Measurements from ENCODE around the gene PNLDC1. TPM values are rescaled to one million over a fixed set of nuclear protein-coding genes. Genes with fewer than 3 reads are reported as not detected.

Gene PNLDC1
- total RNA-seq, 4 donors from 2014 or later, result not detected

- no peak for ATAC-seq
- in situ Hi-C loops (cut with MboI; ENCODE audit: low sequenced_read_pairs in 4 of 4) (loop anchor here in 1 of 4 donors (10.0 kb wide), 1 partner anchor 103 kb away; the partner anchor contains the start of gene SOD2), intact Hi-C loops (cut with DNase I; ENCODE audit: low total_unique reads) (no loop called here)
- no peak for DNase-seq
- Histone ChIP-seq H3K4me3 (no peak overlapping the region), H3K27me3 (no peaks in the 10 kb centered on the region), H3K9me3 (no peaks in the 10 kb centered on the region), H3K4me1 (peaks cover under 1 to 2% of the 10 kb centered on the region in 2 donors), H3K27ac (no peak overlapping the region), H3K36me3 (peaks cover 0 to 54% of the 10 kb centered on the region in 2 donors)
- TF ChIP-seq POLR2A (IDR thresholded peaks at IDR 0.05) (no peak), CTCF (IDR thresholded peaks at IDR 0.05 in 4 of 5, conservative IDR thresholded peaks at IDR 0.05 in 1 of 5) (no peak)
Observed at GRCh38 chr6:159797554-159797953, 2.5 kb upstream of the PNLDC1 start.

- DNase-seq, result no peak
- TF ChIP-seq POLR2A (IDR thresholded peaks at IDR 0.05), result no peak
- no peak for TF ChIP-seq CTCF (IDR thresholded peaks at IDR 0.05 in 4 of 5, conservative IDR thresholded peaks at IDR 0.05 in 1 of 5)
- H3K27ac ChIP-seq, result no peak overlapping the region
- no peaks in the 10 kb centered on the region for H3K27me3 ChIP-seq
- H3K4me3 ChIP-seq, result no peak overlapping the region
- peaks cover 0 to 27% of the 10 kb centered on the region in 2 donors for H3K36me3 ChIP-seq
- no peaks in the 10 kb centered on the region for H3K9me3 ChIP-seq
- no peak for ATAC-seq
- in situ Hi-C loops (cut with MboI; ENCODE audit: low sequenced_read_pairs in 4 of 4), result no loop called here
- intact Hi-C loops (cut with DNase I; ENCODE audit: low total_unique reads), result no loop called here
- H3K4me1 ChIP-seq, result no peaks in the 10 kb centered on the region
Observed at GRCh38 chr6:159801935-159802334, 1.9 kb downstream of the PNLDC1 start.

DNA sequence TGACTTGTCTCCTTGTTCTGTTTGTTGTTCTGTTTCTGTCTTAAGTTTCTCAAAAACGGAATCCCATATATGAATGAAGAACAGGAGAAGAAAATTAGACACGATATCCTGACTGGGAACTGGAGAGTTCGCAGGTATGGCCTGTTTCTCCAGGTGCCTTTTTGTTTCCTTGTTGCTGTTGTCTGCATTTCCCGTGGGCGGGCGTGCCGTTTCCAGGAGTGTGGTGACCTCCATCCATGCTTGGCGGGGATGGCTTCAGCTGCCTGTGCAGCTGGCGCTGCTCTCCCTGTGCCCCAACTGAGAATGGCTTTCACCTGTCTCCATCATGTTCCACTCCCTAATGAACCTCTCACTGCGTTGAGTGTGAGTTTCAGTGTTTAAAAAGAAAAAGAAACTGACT lies 4.4 kb downstream of the PNLDC1 start:
- TF ChIP-seq CTCF (IDR thresholded peaks at IDR 0.05 in 4 of 5, conservative IDR thresholded peaks at IDR 0.05 in 1 of 5) (no peak), POLR2A (IDR thresholded peaks at IDR 0.05) (no peak)
- intact Hi-C loops (cut with DNase I; ENCODE audit: low total_unique reads) (no loop called here), in situ Hi-C loops (cut with MboI; ENCODE audit: low sequenced_read_pairs in 4 of 4) (no loop called here)
- Histone ChIP-seq H3K27me3 (no peaks in the 10 kb centered on the region), H3K9me3 (no peaks in the 10 kb centered on the region), H3K4me1 (no peaks in the 10 kb centered on the region), H3K4me3 (no peak overlapping the region), H3K27ac (no peak overlapping the region), H3K36me3 (peaks cover 0 to 4% of the 10 kb centered on the region in 2 donors)
- no peak for ATAC-seq
- no peak for DNase-seq

DNA sequence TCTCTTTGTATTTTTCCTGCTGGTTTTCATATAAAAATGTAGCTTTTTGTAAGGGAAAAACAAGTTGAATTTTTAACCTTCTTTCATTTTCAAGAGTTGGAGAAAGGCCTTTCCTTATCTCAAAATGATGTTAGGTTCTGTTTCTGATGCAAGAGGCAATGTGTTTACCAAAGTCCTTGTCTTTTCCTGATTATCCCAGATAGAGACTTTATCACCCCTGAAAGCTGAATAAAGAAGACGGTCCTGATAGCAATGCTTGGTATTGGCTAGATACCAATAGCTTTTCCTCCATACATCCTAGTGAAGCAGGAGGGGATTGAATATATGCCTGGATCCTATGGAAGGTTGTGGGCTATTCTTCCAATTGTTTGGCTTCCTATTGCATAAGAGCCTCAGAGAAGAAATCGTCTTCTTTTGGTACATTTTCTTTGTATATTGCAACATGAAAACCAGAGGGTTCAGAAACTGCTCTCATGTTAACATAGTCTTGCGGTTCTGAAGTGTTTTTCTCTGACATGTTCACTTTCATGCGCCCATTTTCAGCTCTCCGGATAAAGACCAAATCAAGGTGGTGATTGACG lies 5.5 kb downstream of the PNLDC1 start:
- no peak for DNase-seq
- TF ChIP-seq CTCF (IDR thresholded peaks at IDR 0.05 in 4 of 5, conservative IDR thresholded peaks at IDR 0.05 in 1 of 5), result no peak
- H3K36me3 ChIP-seq, result no peaks in the 10 kb centered on the region
- in situ Hi-C loops (cut with MboI; ENCODE audit: low sequenced_read_pairs in 4 of 4) (no loop called here), intact Hi-C loops (cut with DNase I; ENCODE audit: low total_unique reads) (no loop called here)
- H3K4me1 ChIP-seq, result no peaks in the 10 kb centered on the region
- H3K27me3 ChIP-seq, result no peaks in the 10 kb centered on the region
- ATAC-seq, result no peak
- no peaks in the 10 kb centered on the region for H3K9me3 ChIP-seq
- H3K4me3 ChIP-seq, result no peak overlapping the region
- H3K27ac ChIP-seq, result no peak overlapping the region

GRCh38 chr6:159806021-159806458 lies 6.0 kb downstream of the PNLDC1 start:
- Histone ChIP-seq H3K4me1 (no peaks in the 10 kb centered on the region), H3K36me3 (no peaks in the 10 kb centered on the region), H3K9me3 (no peaks in the 10 kb centered on the region), H3K4me3 (no peak overlapping the region), H3K27me3 (no peaks in the 10 kb centered on the region), H3K27ac (no peak overlapping the region)
- intact Hi-C loops (cut with DNase I; ENCODE audit: low total_unique reads), result no loop called here
- no peak for DNase-seq
- in situ Hi-C loops (cut with MboI; ENCODE audit: low sequenced_read_pairs in 4 of 4), result no loop called here
- ATAC-seq, result no peak
- TF ChIP-seq CTCF (IDR thresholded peaks at IDR 0.05 in 4 of 5, conservative IDR thresholded peaks at IDR 0.05 in 1 of 5) (no peak), POLR2A (IDR thresholded peaks at IDR 0.05) (no peak)
